Hematopoietic multipotent progenitor cell treated with erythropoietin and hydrocortisone succinate and interleukin-3 and kit ligand, for 17 days (in vitro differentiated cells): ENCODE measurements around the gene RPL13A.
"Not testable (repeated sequence)": the region's sequence is repeated elsewhere in the genome, so short reads cannot be mapped to it uniquely, and the experiment has no call there.

Source experiments
- DNase-seq: peaks from one replicate; pipeline ENCODE4 v3.0.0-alpha.2; 2015; ENCODE audit warnings: low spot score

Gene RPL13A

DNA sequence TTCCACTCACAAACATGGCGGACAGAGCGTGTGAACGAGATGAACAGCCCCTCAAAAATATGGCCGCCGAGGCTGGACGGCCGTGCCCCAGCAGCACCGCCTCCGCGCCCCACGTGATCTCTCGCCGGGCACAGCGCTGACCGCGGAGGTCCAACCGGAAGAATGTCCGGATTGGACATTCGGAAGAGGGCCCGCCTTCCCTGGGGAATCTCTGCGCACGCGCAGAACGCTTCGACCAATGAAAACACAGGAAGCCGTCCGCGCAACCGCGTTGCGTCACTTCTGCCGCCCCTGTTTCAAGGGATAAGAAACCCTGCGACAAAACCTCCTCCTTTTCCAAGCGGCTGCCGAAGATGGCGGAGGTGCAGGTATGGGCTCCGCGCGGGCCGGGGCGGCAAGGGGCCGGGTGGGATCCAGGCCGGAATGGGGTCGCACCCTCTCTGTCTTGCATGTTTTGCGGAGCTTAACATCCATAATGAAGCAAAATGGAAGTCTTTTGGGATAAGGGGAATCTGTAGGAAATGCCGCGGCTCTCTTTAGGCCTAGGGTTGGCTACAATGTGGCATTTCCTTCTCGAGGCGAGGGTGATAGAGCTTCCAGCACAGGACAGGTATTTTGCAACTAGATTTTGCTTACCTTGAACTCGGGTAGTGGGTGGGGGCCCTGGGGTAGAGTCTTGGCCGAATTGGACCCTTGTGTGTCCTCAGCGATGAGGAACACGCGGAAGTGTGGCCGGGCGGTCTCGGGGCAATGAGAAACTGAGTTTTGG lies at the start of gene RPL13A:
TSS of gene RPL13A (plus strand) at position 332 of the 769 bp plus-strand sequence. CDS start at position 354, 22 bp downstream.
- peak; percentile 100 for DNase-seq

DNA sequence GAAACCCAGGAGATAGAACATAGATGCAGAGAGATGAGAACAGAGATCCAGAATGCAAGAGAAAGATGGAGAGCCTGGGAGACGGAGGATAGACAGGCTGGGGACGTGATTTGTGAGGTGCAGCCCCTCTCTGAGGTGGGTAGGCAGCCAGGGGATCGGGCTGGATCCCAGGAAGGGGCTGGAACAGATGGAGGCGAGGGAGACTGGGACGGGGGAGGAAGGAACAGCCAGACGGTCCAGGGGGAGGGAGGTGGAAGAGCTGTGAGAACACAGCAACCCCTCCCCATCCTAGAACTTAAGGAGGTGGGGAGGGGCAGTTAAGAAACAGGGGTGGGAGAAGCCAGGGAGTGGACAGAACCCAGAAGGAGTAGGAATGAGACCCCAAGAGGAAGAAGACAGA lies 49.1 kb upstream of the RPL13A start:
- DNase-seq, result no peak

DNA sequence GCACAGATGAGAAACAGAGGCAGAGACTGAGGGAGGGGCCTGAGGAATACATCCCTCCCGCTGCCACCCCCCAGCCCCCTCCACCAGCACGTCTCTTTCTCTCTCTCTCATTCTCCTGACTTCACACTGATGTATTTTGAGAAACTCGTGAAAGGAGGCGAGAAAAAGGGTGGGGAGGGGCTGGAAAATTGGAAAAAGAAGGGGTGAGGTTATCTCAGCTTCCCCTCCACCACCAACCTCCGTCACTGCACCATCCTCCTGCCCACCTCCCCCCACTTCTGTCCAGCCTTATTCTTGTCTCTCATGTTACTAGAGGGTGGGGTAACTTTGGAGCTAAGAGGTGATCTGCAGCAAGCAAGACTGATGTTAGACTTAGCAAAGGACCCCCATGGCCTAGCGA lies 47.6 kb upstream of the RPL13A start:
- DNase-seq, result no peak

DNA sequence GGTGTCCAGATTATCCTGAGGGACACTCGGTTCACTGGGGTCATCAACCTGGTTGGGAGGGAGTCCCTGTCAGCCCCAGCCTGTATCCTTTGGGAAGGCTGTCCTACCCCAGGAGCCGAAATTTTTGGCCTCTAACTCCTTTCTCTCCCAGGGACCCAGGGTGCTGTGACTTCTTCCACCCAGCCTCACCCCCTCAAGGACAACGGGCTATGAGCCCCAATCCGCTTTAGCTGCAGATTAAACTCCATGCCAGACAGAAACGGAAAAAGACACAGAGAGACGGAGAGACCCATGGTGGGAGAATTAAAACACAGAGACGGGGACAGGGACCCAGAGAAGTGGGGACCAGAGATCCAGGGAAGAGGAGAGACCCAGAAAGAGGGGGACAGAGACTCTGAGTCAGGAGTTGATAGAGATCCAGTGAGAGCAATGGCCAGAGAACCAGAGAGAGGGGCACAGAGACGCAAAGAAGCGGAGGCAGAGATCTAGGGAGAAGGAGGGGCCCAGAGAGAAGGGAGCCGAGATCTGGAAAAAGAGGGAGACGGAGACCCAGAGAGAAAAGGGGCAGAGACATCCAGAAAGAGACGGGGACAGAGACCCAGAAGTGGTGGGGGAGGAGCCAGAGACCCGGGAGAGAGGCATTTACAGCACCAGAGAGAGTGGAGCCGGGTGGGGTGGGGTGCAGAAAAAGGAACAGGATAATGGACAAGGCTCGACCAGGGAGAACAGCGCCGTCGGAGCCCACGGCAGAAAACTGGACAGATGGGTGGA lies 46.8 kb upstream of the RPL13A start:
- no peak for DNase-seq

DNA sequence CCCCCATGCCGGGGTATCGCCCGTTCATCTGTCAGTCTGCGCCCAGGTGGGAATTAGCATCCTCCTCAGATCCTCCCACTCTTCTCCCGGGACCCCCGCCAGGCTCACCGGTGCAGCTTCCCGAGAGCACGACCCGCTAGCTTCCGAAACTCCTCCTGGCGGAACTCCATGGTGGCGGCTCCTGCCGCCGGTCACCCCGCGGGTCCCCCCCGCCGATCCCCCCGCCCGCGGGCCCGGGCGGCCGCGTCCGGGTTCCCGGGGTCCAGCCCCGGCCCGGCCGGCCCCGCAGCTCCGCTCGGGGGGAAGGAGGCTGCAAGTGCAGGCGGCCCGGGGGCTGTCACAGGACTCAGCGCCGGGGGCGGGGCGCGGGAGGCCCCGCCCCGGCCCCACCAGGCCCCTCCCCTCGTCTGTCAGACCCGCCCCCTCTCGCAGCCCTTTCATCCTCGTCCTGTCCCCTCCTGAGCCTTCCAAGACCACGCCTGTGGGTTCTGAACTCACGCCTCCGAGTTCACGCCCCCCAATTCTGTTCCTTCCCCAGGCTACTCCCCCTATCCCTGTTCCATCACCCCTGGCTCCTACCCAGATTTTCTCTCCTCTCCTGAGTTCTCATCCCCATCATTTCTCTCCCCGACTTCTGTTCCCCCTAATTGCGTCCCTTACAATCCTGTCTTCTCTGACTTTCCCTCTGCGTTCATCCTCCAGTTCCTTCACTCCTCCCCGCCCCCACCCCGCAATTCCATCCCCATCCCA lies 46.0 kb upstream of the RPL13A start, which contains the start of gene SLC17A7:
TSS of gene SLC17A7 (minus strand) at position 318 of the 750 bp plus-strand sequence. CDS start at position 170, 148 bp downstream.
- no peak for DNase-seq

DNA sequence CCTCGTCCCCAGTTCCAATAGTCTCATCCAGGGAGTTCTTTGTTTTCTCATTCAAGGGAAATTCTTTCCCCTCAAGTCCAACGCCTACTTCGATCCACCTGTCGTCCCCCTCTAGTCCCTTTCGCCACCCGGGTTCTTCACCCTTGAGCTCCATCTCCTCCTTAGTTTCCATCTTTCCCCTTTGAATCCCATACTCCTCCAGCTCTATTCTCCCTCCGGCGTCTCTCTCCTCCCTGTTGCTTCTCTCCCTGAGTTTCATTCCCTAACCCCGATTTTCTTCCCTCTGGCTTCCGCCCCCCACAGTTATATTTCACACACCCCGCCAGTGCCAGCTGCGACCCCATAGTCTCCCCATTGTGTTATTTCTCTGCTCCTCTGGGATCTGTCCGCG lies 45.5 kb upstream of the RPL13A start:
- DNase-seq, result no peak

DNA sequence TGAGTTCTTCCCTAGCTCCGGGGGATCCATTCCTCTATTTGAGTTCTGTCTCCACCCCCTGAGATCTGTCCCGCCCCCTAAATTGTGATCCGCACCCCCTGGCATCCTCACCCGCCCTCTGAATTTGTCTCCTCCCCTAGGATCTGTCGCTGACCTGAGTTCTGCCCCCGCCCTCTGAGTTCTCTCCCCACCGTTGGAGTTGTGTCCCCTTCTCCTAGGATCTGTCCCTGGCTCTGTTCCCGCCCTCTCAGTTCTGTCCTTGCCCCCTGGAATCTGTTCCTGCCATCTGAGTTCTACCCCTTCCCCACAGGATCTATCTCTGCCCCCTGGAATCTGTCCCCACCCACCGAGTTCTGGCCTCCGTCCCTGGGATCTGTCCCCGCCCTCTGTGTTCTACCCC lies 45.1 kb upstream of the RPL13A start:
- no peak for DNase-seq

DNA sequence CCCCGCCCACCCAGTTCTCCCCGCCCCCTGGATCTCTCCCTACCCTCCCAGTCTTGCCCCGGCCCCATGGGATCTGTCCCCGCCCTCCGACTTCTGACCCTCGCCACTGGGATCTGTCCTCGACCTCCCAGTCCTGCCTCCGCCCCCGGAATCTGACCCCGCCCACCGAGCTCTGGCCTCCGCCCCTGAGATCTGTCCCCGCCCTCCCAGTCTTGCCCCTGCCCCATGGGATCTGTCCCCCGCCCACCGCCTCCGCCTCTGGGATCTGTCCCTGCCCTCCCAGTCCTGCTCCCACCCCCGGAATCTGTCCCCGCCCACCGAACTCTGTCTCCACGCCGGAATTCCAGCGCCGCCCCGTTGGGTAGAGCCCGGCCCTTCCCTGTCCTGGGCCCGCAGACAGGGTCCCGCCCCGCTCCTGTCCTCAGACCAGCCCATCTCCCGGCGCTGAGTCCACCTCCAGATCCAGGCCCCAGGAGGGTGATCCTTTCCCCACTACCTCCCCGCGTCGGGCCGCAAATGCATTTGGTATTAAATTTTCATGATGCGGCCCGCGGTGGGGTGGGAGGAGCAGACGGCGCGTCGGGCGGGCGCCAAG lies 44.5 kb upstream of the RPL13A start:
- DNase-seq, result peak; percentile 76

DNA sequence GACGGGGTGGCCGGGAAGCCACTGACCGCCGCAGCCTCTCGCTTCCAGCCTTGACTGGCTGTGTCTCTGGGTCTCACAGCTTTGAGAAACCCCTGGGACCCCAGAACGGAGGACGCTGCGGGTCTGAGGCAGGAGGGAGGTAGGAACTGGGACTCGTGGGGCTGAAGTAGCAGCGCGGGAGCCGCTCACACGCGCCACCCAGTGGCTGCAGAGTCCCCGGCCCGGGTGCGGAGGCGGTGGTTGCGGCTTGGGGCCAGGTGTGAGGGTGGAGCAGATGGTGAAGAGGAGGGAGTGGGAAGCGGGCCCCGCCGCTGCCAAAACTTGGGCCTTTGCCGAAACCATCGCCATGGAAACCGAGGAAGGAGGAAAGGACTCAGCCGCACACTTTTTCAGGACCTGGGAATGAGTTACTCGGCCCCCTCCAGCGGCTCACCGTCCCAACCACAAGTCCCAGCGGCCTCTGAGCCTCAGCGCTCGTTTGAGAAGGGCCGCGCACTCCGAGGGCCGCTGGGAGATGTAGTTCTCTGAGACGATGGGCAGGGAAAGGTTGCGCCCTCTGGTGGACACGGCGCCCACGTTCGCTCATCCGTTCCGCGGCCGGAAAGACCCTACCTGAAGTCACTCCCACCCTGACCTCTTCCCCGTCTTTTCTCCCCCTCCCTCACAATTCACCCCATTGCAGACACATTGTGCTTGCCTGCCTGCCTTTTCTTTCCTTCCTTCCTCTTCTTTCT lies 43.9 kb upstream of the RPL13A start:
- DNase-seq, result peak; percentile 94

DNA sequence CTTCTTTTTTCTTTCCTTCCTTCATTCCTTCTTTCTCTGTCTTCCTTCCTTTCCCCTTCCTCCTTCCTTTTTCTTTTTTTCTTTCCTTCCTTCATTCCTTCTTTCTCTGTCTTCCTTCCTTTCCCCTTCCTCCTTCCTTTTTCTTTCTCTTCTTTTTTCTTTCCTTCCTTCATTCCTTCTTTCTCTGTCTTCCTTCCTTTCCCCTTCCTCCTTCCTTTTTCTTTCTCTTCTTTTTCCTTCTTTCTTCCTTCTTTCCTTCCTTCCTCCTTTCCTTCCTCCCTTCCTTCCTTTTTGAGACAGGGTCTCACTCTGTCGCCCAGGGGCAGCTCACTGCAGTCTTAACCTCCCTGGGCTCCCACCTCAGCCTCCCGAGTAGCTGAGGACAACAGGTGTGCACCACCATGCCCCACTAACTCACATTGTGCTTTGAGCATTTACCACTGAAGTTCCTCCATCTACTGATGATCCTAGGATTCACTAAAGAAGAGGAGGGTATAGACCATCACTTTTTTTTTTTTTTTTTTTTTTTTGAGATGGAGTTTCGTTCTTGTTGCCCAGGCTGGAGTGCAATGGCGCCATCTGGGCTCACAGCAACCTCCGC lies 43.2 kb upstream of the RPL13A start:
- not testable (repeated sequence) for DNase-seq

DNA sequence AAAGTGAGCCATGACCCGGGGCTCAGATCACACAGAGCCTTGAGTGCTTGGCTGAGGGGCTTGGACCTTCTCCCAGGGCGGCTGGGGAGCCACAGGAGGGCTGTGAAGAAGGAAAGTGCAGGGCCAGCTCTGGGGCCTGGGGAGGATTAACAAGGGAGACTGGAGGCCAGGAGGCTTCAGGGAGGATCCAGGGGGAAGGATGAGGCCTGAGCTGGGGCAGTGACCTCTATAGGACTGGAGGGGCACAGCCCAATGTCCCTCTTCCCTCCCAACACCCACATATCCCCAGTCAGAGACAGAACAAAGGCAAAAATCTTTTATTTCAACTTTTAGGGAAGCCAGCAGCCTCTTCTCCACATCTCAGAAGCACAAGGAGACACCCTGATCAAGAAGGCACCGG lies 41.4 kb upstream of the RPL13A start:
- no peak for DNase-seq

DNA sequence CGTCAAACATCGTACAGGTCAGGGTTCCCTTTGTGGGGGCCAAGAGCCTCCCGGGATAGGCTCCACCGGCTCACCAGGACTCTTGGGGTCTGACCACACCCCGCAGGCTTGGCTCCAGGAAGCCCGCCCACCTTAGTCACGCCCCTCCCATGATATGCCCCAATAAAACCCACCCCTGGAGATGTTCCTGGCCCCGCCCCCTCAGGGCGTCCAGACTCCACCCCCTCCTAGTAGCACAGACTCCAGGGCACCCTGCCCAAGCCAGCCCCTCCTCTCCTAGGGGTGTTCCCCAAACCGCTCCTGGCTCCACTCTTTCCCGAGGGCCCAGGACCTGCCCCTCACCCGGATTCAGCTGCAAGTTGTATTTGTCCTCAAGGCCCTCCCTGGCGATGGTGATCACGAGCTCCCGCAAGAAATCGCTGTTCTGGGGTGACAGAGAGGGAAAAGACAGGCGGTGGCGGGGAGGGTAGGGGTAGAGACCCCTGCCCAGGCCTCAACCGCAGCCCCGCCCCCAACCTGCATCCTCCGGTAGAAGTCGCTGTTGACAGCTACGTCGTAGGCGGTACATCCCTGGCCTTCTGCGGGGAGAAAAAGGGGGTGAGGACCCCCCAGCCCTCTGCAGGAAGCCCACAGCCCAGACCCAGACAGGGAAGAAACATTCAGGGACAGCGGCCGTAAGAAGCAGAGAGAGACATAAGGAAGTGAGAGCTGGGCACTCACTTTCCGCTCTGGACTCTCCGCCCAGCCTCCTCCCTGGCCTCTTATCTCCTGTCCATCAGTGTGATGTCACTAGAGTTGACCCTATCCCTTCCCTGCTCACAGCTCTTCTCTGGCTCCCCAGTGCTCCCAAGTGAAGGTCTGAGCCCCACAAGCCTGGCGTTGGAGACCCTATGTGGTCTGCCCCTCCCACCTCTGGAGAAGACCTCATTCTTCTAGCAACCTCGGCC lies 39.6 kb upstream of the RPL13A start:
- DNase-seq, result peak; percentile 67

DNA sequence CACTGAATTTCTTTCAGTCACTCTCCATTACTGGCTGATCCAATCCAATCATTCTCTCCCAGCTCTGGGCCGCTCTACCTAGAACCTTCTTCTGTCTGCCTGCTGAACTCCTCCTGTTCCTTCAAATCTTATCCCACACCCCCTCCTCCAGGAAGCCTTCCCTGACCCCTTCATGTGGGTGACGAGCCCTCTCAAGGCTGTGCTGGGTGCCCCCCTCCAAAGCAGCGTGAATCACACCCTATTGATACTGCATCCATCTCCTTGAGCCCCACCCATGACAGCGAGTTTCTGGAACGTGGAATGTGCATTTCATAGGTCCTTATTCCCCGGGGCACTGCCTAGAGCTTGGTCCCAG lies 39.0 kb upstream of the RPL13A start:
- DNase-seq, result no peak

DNA sequence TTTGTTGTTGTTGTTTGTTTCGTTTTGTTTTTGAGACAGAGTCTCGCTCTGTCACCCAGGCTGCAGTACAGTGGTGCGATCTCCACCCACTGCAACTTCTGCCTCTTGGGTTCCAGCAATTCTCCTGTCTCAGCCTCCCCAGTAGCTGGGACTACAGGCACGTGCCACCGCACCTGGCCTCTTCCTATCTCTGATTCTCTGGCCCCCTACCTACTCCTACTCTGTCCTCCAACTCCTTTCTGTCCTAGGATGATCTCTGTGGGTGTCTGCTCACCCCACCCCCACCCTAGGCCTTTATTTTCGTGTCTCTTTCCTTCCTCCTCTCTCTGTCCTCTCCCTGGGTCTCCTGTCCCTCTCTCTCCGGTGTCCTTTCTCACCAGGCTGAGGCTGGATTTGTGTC lies 37.0 kb upstream of the RPL13A start:
- DNase-seq, result no peak

DNA sequence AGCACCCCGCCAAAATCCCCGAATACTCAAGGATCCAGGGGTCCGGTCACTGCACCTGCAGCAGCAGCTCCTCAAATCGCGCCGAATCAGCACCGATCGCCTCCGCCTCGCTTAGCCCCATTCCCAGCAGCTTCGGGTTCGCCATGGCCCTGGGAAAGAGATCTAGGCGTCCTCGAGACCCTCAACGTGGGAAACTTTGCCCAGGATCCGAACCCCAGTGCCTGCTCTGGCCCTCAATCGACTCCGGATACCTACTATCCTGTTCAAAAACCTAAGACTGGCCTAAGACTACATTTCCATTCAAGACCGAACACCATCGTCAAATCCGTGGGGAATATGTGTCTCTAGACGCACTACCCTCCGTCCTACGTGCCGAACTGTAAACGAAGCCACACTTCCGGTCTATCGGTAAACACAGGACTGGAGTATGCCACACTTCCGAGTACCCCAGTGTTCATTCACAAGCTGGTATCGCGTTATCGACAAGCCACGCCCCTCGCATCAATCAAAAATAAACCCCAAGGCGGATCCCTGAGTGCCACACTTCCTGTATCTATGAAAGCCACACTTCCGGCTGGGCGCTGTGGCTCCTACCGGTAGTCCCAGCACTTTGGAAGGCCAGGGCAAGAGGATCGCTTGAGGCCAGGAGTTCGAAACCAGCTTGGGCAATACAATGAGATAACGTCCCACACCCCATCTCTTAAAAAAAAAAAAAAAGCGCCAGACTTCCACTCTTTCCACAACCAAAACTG lies 35.8 kb upstream of the RPL13A start, which contains the start of gene PIH1D1:
TSS of gene PIH1D1 (minus strand) at position 385 of the 752 bp plus-strand sequence. CDS start at position 145, 240 bp downstream.
- DNase-seq, result peak; percentile 99

DNA sequence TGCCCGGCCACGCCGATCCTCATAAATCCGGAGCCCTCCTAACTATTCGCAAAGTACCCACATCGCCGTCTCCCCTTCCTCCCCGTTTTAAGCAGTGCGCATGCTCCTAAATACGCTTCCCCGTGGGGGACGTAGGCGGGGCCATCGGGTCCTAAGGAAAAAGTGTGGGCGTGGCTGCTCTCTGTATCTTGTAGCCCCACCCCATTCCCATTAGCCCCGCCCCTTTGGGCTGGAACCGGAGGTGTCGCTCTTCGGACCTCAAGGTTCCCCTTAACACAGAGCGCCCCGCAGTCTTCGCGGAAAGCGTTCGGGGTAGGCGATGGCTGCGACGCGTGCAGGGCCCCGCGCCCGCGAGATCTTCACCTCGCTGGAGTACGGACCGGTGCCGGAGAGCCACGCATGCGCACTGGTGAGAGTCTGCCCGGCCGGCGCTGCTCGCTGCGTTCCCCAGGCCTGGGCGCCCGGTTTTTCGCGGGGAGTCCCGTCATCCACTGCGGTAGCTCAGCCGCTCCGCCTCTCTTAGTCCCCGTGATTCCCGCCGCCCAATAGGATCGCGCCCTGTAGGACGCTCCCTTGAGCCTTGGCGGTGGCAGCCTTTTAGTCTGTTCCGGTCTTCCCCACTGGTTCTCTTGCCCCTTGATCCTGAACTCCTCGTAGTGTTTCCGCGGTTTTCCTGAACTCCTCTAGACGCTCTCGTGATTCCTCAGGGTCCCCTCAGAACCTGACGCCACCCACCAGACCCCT lies 34.2 kb upstream of the RPL13A start, which contains the start of gene ALDH16A1:
TSS of gene ALDH16A1 (plus strand) at position 213 of the 744 bp plus-strand sequence. CDS start at position 320, 107 bp downstream.
- DNase-seq, result peak; percentile 99

DNA sequence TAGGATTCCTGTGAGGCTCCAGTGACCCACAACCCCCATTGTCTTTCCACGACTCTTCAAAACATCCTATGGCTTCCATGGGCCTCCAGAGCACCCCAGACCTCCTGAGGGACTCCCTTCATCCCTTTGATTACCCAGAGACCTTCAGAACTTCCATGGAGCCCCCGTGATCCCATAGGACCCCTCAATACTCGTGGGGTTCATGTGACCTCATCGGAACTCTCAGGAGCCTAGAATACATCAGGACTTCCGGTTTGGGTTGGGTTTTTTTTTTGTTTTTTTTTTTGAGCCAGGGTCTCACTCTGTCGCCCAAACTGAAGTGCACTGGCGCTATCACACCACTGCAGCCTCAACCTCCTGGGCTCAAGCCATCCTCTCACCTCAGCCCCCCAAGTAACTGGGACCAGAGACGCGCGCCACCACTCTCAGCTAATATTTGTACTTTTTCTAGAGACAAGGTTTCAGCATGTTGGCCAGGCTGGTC lies 33.6 kb upstream of the RPL13A start:
- no peak for DNase-seq

DNA sequence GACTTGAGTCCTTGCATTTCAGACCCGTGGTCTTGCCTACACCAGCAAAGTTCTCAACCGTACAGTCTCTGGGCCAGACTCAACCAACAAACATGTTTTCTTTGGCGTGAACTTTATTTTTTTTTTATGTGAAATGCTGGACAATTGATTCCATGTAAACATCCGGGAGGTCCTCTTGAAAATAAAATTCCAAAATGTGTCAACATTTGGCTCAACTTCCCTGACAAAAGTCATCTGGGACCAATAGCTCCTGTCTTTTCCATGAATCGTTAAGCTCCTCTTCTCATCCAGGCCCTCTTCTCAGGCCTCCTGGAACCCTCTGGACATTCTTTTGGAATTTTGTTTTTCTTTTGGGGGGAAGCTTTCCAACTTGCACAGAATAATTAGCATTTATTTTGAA lies 31.6 kb upstream of the RPL13A start:
- no peak for DNase-seq
